Fibroblast of skin of left quadriceps (primary cell): ENCODE results near the gene ODAD3.
"Not testable (repeated sequence)": the region's sequence is repeated elsewhere in the genome, so short reads cannot be mapped to it uniquely, and the experiment has no call there.

Source experiments
- DNase-seq, 2 experiments: peaks; one replicate each; pipeline ENCODE4 v3.0.0-alpha.2; 2013; ENCODE audit warnings: low read depth in 2 of 2

ODAD3 gene

DNA sequence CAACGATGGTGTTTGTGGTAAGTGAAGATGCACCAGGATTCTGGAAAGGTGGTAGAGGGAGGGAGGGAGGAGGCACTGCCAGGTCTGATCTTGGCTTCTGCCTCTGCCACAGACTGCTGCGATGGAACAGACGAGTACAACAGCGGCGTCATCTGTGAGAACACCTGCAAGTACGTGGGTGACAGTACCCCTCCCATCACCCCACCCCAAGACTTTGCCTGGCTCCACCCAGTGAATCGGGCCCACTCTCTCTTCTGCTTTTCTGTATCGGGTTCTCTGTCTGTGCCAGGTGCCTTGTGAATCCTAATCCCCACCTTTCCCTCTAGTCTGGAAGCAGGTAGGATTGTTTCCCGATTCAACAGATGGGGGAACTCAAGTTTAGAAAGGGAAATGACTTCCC, 3.0 kb upstream of the ODAD3 start:
- DNase-seq, result no peak

DNA sequence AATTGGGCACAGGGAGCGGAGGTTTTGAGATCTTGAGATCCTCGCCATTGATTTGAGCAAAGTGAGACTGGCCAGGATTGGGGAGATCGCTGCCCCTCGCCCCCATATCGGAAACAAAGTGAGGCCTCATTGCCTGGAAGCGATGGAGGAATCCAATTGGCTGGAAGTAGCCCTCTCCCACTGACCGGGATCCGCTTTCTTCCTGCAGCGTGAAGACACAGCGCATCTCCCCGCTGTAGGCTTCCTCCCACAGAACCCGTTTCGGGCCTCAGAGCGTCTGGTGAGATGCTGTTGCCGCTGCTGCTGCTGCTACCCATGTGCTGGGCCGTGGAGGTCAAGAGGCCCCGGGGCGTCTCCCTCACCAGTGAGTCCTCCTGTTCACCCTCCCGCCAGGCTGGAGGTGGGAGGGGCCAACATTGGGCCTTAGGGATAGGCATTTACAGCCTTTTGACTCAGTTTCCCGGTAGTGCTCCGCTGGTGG, 952 bp upstream of the ODAD3 start:
- DNase-seq, result no peak

DNA sequence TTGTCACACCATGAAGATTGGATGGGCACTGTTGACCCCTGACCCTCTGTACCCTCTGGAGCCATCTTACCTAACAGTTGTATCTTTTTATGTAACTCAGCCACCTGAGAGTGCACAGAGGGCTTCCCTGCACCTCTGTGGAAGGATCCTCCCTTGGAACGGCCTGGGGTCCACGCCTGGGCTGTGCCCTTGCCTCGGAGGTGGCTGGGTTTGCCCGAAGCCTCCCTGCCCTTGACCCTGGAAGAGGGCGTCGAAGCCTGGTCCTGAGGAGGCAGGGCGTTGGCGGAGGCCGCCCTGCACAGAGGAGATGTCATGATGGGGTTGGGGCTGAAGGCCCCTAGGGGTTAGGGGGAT, 241 bp downstream of the ODAD3 start:
- no peak for DNase-seq

DNA sequence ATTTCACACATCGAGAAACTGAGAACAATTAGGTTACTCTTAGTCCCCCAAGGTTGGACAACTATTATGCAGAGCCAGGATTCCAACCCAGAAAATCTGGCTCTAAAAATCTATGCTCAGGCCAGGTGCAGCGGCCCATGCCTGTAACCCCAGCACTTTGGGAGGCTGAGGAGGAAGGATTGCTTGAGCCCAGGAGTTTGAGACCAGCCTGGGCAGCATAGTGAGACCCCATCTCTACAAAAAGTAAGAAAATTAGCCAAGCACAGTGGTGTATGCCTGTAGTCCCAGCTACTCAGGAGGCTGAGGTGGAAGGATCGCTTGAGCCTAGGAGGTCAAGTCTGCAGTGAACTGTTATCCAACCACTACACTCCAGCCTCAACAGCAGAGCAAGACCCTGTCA, 1.4 kb downstream of the ODAD3 start:
- DNase-seq, result not testable (repeated sequence)

DNA sequence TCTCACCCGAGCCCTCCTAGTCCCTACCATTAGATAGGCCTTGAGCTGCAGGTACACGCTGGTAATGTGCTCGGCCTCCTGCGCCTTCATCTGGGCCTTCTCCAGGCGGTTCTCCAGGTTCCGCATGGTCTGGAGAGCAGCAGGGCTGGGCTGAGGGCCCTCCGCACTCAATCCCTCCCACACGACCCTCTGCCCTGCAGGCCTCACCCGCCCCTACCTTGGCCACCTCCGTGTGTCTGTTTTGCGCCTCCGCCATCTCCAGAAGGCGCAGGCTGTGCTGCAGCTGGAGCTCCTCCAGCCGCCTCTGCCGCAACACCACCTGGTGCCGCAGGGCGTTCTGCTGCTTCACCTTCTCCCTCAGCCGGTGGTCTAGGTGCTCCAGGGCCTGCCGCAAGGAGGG, 8.3 kb downstream of the ODAD3 start:
- DNase-seq, result no peak

DNA sequence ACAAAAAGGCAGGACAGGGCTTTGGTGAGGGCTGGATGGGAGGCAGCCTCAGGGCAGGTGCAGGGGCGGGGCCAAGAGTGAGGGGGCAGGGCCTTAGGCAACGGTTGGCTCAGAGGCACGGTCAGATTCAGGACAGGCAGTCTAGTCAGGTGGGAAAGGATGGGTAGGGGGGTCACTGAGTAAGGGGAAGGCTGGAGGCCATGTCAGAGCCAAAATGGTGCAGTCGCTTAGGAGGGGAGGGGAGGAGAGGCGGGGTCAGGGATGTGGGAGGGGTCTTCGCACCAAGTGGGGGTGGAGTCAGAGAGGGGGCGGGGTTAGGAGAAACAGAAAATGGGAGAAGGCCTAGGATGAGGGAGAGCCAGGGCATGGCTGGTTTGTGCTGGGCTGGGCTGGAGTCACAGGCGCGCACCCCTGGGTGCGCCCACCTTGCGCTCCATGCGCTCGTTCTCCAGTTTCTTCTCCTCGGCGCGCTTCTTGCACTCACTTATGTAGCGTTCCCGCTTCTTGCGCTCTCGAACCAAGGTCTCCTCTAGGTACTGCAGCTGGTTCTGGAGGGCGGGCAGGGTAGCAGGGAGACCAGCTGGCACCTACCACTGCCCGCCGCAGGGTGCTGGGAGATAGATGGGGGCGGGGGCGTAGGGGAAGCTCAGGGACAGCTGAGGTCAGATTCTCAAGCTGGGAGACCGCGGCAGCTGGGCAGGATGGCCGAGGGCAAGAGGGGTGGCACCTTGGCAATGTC, 9.0 kb downstream of the ODAD3 start:
- DNase-seq, result no peak

DNA sequence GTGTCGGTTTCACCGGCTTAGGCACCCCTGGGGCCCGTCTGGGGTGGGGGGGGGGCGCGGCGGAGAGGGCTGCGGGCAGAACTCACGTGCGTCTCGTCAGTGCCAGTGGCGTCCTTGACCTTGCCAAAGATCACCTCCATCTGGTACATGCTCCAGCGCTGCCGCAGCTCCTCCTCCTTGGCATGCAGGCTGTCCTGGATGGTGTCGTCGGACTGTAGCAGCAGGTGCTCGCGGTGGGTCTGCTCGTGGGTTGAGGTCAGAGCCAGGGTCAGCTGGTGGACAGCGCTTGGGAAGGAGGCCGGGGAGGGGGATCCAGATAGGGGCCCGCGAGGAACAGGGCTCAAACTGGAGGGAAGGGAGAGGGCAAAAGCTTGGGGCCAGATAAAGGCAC, 11.1 kb downstream of the ODAD3 start:
- DNase-seq, result no peak

DNA sequence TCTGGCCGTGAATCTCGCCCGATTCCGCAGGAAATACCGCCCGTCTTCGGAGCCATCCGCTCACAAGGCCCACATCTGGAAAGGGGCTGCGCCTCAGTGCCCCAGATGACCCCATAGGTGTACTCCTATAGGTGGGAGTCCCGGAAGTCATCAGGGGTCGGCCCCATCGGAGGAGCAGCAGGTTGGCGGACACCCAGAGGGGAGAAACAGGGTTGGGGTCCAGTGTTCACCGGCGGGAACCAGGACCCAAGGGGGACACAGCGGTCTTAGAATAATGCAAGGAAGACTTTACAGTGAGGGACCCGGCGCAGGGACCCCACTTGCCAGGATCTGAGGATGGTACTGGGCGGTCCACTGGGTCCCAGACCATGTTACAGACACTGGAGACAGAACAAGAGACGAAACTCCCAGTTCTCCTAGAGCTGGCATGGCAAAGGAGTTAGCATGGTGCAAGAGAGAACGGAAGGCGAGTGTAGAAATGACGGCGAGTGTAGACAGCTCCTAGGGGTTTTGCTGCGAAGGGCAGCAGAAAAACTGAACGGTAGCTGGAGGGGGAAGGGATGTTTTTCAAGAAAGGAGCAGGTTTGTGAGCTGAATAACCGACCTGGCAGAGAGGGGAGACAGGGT, 11.6 kb downstream of the ODAD3 start:
- DNase-seq, result no peak

DNA sequence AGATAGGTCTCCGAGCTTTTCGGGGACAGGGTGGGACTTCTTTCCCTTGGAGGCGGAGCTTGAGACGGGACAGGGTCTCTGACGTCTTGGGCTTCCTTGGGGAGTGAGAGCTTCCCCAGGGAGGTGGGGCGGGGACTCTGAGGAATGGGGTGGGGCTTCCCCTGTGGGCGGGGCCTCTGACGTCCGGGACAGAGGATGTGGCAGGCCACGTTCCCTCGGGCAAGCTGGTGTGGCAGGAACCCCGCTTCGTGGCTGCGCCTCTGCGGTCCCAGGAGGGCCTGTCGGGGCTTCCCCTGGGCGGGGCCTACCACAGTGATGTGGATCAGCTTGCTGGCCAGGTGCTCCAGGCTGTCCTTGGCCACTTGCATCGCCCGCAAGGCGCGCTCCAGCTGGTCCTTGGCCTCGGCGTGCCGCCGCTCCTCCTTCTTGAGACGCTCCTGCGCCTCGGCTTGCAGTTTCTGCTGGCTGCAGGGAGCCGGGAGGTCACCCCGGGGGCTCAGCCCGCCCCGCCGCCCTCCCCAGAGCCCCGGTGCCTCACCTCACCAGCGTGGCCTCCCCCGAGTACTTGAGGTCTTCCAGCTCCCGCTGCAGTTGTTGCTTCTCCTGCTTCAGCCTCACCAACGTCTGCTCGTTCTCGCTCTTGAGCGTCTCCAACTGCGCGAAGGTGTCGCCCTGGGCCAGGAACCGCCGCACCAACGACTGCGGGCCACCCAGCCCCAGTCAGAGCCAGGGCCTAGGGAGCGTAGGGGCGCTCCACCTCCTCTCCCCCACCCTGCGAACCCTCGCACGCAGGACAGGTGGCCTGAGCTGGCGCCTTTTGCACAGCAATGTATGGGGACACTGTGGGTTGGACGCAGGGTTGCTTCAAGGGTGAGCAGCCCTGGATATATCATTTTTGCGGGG, 12.5 kb downstream of the ODAD3 start:
- DNase-seq, result no peak

DNA sequence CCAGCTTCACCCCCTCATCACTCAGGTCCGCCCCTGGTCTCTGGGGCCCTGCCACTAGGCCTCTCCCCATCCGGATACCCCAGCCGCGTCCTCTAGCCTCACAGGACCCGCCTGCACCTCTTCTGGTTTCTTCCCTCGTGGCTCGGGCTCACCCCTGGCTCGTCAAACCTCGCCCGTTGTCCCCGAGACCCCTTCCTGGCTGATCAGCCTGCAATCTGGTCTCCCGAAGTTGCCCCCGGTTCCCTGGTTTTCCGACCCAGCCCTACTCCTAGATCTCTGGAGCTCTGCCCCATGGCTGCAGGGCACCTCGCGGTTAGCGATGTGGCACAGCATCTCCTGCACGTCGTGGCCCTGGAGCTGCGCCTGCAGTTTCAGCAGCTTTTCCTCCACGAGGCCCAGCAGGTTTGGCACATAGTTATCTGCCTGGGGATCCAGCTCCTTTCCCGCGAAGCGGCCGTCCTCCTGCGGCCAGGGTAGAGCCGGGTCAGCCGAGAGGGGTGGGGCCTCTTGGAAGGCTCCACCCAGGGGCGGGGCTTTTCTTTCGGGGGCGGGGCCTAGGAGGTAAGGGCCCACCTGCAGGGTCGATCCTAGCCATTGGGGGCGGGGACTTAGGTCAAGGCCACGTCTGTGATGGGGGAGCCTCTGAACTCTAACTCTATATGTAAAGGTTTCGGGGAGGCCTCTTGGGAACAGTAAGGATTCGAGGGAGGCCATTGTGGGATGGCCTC, 13.4 kb downstream of the ODAD3 start:
- no peak for DNase-seq

DNA sequence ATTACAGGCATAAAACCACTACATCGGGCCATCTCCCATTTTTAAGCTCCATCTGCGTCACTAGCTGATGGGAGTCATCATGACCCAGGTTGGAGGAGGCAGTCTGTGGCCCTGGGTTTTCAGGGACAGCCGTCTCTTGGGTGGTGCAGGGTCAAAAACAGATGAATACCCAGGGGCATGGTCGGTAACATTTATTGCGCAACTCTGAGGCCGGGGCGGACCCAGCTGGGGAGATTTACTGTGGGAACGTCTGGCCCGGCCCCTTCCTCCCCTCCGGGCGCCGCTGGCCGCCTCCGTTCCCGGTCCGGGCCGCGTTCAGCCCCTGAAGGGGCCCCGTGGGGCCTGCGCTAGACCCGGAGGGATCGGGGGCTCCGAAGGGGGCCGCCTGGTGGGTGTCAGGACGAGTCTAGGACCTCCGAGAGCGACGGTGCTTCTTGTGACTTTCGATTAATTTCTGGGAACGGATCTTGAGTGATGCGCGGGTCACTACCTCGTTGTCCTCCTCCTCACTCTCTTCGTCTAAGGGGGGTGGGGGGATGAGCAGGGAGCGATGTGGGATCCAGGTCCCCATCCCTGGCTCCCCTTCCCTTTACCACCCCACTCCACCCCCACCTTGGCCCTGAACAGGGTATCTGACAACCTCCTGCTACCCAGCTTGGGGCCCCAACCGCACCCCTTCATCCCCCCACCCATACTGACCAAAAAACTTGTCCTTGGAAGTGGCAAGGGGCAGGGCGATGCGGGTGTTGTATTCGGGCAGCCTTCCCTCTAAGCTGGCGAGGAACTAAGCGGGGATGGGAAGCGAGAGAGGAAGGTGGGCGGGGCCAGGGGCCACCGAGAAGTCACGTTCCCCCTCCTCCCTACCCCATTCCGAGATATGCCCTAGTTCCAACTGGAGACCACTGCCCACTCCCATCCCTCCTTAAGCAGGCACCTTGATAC, 14.2 kb downstream of the ODAD3 start:
- DNase-seq, result no peak

DNA sequence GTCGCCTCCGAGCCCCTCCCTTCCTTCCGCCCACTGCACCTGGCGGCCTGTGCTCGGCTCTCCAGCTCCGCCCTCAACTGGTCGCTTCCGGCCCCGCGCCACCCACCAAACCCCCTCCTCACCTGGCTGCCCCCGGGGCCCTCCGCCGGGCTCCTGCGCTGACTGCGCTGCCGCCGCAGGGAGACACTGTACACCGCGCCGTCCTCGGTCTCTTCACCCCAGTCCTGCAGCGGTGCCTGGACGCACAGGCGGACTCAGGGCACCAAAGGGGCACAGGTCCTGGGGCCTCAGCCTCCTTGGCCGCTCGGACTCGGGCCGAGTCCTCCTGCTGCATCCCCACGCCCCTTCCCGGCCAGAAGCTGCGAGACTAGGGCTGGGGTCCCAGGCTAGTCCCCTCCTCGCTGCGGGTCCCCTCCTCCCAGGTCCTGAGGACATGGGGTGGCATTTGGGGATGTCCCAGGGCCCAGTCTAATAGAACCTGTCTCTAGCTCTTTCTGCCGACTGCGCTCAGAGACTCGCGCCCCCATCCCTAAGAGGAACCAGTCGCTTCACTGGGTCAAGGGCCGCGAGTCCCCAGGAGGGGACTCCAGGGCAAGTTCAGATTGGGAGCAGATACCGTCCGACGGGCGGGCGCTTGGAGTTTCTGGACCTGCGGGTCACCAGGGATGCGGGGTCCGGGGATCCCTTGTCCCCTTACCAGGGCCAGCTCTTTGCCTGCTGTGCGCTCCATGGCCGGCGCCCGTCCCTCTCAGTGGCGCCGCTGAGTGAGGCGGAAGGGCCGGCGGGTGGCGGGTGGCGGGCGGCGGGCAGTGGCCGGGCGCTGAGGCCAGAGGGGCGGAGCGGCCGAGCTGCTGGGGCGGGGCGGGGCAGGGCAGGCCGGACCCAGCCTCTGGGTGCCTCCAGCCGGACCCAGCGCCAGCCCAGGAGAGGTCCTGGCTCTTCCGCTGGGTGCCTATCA, 16.1 kb downstream of the ODAD3 start, which contains the start of gene RGL3:
Gene RGL3 (minus strand): TSS at position 766 of the 958 bp plus-strand sequence. CDS start 36 bp downstream, at position 730.
- no peak for DNase-seq

DNA sequence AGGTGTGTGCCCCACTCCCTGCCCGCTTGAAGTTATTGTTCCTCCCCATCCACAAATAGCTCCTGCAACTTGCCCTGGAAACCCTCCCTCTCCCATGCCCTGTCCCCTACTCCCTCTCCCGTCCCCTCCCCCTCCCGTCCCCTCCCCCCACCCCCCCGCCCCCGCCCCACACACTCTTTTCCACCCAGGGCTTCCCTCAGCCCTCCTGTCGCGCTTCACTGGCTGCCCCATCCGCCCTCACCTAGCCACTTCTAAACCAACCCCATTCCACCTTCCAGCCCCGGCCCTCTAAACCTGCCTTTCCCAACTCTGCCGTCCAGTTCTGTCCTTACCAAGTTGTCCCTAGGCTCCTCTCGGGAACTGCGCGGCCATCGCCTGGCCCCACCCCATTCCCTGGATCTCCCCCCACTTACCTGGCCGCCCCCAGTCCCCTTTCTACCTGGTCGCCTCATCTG, 16.8 kb downstream of the ODAD3 start:
- DNase-seq, result no peak

DNA sequence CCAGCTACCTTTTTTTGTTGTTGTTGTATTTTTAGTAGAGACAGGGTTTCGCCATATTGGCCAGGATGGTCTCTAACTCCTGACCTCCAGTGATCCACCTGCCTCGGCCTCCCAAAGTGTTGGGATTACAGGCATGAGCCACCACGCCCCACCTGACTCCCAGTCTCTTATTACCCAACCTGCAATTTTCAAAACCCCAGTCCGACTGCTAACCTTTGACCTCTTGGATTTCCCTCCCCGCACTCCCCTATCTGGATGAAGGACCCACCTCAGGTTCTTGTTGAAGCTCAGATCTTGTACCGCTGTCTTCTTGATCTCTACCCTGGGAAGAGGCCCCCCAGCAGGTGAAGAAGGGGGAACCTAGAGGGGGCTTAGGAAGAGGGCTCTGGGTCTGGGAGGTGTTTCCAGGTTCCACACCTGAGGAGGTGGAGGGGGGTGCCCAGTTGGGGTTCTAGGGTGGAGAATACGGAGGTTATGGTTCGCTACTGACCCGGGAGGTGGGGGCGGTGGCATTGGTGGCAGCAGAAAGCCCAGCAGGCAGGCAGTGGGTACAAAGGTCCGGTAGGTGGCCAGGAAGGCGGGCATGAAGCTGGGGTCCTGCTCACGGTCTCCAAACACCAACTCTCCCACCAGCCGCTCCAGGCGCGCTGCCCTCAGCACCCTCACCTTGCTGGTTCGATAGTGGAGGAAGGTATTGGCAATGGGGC, 18.4 kb downstream of the ODAD3 start:
- no peak for DNase-seq

DNA sequence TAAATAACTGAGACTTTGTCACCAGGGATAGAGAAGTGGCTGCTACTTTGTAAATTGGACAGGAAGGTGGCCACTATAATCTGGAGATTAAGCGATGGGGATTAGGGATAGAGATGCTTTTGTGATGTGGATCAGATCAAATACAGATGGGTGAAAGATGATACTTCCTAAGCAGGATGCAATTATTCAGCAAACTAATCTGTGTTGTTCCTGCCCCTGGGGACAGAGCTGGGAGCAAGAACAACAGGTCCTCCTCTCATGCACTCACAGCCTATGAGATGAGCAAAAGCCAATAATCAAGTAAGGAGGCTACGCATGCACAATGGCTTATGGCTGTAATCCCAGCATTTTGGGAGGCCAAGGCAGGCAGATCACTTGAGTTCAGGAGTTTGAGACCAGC, 20.4 kb downstream of the ODAD3 start:
- DNase-seq, result no peak

DNA sequence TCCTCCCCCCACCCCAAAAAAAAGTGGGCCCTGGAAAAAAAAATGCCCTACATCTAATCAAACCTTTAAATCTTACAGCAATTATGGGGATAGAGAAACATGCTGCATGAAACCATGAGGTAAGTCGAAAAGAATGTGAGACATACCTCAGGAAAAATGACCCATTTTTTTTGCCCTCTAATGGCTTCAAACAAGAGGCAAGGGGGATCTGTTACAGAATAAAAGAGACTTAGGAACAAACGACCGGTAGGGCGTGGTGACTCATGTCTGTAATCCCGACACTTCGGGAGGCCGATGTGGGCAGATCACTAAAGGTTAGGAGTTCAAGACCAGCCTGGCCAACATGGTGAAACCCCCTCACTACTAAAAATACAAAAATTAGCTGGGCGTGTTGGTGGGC, 24.2 kb downstream of the ODAD3 start:
- no peak for DNase-seq

DNA sequence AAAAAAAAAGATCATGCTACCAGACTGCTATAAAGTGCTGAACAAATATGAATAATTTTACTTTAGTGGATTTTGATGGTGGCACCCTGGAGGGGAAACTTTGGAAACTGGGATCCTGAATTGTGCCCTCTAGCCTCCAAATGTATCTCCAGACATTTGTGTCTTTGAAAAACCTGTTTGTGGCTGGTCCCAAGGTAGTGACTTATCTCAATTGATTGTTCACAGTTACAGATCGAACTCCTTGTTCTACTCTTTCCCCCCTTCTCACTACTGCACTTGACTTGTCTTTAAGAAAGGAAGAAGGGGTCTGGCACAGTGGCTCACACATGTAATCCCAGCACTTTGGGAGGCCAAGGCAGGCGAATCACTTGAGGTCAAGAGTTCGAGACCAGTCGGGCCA, 26.3 kb downstream of the ODAD3 start:
- DNase-seq, result no peak

DNA sequence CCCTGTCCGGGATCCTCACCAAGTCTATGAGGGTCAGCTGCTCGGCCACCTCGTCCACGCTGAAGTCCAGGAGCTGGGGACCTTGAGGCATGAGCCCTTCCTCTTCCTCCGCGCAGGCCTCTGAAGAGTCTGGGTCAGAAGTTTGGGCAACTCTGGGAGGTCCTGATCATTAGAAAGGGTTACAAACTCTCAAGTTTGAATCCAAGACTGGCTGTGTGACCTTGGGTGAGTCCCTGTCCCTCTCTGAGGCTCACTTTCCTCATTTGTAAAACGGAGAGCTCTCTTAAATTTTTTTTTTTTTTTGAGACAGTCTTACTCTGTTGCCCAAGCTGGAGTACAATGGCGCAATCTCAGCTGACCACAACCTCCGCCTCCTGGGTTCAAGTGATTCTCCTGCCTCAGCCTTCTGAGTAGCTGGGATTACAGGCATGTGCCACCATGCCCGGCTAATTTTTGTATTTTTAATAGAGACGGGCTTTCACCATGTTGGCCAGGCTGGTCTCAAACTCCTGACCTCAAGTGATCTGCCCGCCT, 28.2 kb downstream of the ODAD3 start:
- not testable (repeated sequence) for DNase-seq
